ENCODE results near the gene IRF2BP1. TPM values are rescaled to one million over a fixed set of nuclear protein-coding genes. Genes with fewer than 3 reads are reported as not detected.

Gene IRF2BP1
- 26.5 and 28.4 TPM in 2 replicates for total RNA-seq

GRCh38 chr19:45885556-45886426, at the start of gene IRF2BP1:
Gene IRF2BP1, minus strand, starts transcription at chr19:45886141. Its CDS starts 367 bp downstream, at chr19:45885774.

GRCh38 chr19:45913874-45914830, 28.2 kb upstream of the IRF2BP1 start, which contains the start of gene NANOS2:
Gene NANOS2, minus strand, starts transcription at chr19:45914778. Its CDS starts 85 bp downstream, at chr19:45914693.

GRCh38 chr19:45901912-45902650, 16.1 kb upstream of the IRF2BP1 start, which contains the start of gene MYPOP:
Gene MYPOP, minus strand, starts transcription at chr19:45902613. Its CDS starts 840 bp downstream, at chr19:45901773.

GRCh38 chr19:45863840-45864628, 21.9 kb downstream of the IRF2BP1 start, which contains the start of gene FOXA3:
Gene FOXA3, plus strand, starts transcription at chr19:45864326. Its CDS starts 131 bp downstream, at chr19:45864457.

GRCh38 chr19:45862564-45863334, 23.2 kb downstream of the IRF2BP1 start, which contains the start of gene SYMPK:
Gene SYMPK, minus strand, starts transcription at chr19:45863147. Its CDS starts 8,652 bp downstream, at chr19:45854495.

Other genes starting within 250 kb of the IRF2BP1 start
- gene EML2, start 246.7 kb downstream of the IRF2BP1 start, total RNA-seq, result 66.8 and 101 TPM in 2 replicates
- gene GIPR, start 217.9 kb downstream of the IRF2BP1 start, total RNA-seq, result 0.28 and 0.38 TPM in 2 replicates
- 288 and 449 TPM in 2 replicates for gene SNRPD2, start 194.2 kb downstream of the IRF2BP1 start, total RNA-seq
- gene QPCTL, start 193.5 kb downstream of the IRF2BP1 start, total RNA-seq, result 31.2 and 32.1 TPM in 2 replicates
- gene FBXO46, start 155.2 kb downstream of the IRF2BP1 start, total RNA-seq, result 3.4 and 5.8 TPM in 2 replicates
- gene MEIOSIN, start 152.7 kb downstream of the IRF2BP1 start, total RNA-seq, result not detected in 2 replicates
- gene SIX5, start 116.9 kb downstream of the IRF2BP1 start, total RNA-seq, result 8.1 and 11.3 TPM in 2 replicates
- 15.0 and 48.2 TPM in 2 replicates for gene DMPK, start 103.7 kb downstream of the IRF2BP1 start, total RNA-seq
- gene DMWD, start 93.3 kb downstream of the IRF2BP1 start, total RNA-seq, result 27.8 and 29.0 TPM in 2 replicates
- under 0.01 and 0.28 TPM in 2 replicates for gene RSPH6A, start 70.8 kb downstream of the IRF2BP1 start, total RNA-seq
- 22.8 and 29.9 TPM in 2 replicates for gene SYMPK, start 23.0 kb downstream of the IRF2BP1 start, total RNA-seq
- under 0.01 TPM in 1 of 2 replicates, not detected in the other for gene FOXA3, start 21.8 kb downstream of the IRF2BP1 start, total RNA-seq
- gene MYPOP, start 16.5 kb upstream of the IRF2BP1 start, total RNA-seq, result 0.77 and 2.0 TPM in 2 replicates
- gene NANOS2, start 28.6 kb upstream of the IRF2BP1 start, total RNA-seq, result not detected in 2 replicates
- gene NOVA2, start 87.7 kb upstream of the IRF2BP1 start, total RNA-seq, result under 0.01 TPM in 2 replicates
- gene CCDC61, start 109.3 kb upstream of the IRF2BP1 start, total RNA-seq, result 5.4 and 10.9 TPM in 2 replicates
- not detected in 2 replicates for gene PGLYRP1, start 136.9 kb upstream of the IRF2BP1 start, total RNA-seq
- not detected in 2 replicates for gene IGFL4, start 154.9 kb upstream of the IRF2BP1 start, total RNA-seq
- gene IGFL3, start 238.5 kb upstream of the IRF2BP1 start, total RNA-seq, result 0.28 TPM in 1 of 2 replicates, not detected in the other

Measured in regular cardiac myocyte (primary cell).